Breast epithelium (tissue), 3 donors: Measurements from ENCODE around the gene CTIF.

ENCODE experiments used
- POLR2A ChIP-seq: fragments of 450-650 bp; IDR thresholded peaks from one replicate; pipeline ENCODE4 v1.6.1; 2016; ENCODE audit warnings: antibody characterized with exemption, mild to moderate bottlenecking, moderate library complexity
- TF ChIP-seq, protein P1 (sequence below), 3 donors: fragments of 450-650 bp; IDR thresholded peaks; one replicate each; pipeline ENCODE4 v1.5.1; 2016 to 2017; ENCODE audit warnings: antibody characterized with exemption in 3 of 3, mild to moderate bottlenecking in 3 of 3, moderate library complexity in 3 of 3

DNA sequence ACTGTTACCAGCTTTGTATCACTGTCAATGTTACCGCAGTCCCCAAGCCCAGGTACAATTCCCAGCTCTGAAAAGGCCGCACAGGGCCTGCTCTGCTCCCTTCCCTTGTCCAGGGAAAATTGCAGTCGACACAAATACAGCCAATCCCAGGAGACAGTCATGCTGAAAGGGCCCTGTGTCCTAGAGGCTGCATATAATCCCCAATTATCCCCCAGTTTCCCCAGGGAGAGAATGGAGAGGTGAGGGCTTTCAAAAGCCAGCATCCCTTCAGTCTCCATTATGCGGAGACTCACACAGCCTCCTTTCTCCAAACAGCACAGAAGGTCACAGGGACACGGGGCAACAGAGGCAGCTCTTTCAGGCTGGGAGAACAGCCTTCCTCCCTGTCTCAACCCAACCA lies 17.1 kb upstream of the CTIF start:
- TF ChIP-seq, protein P1, sequence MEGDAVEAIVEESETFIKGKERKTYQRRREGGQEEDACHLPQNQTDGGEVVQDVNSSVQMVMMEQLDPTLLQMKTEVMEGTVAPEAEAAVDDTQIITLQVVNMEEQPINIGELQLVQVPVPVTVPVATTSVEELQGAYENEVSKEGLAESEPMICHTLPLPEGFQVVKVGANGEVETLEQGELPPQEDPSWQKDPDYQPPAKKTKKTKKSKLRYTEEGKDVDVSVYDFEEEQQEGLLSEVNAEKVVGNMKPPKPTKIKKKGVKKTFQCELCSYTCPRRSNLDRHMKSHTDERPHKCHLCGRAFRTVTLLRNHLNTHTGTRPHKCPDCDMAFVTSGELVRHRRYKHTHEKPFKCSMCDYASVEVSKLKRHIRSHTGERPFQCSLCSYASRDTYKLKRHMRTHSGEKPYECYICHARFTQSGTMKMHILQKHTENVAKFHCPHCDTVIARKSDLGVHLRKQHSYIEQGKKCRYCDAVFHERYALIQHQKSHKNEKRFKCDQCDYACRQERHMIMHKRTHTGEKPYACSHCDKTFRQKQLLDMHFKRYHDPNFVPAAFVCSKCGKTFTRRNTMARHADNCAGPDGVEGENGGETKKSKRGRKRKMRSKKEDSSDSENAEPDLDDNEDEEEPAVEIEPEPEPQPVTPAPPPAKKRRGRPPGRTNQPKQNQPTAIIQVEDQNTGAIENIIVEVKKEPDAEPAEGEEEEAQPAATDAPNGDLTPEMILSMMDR (IDR thresholded peaks at IDR 0.05), result no peak
- TF ChIP-seq POLR2A, result no peak
